Measurements from ENCODE around the gene RNF212B.

Gene RNF212B

GRCh38 chr14:23245282-23245681, 7.5 kb downstream of the RNF212B start:
- no peak for TF ChIP-seq CTCF (IDR thresholded peaks at IDR 0.05; ENCODE audit: low read depth, low read length)
- TF ChIP-seq MAX (IDR thresholded peaks at IDR 0.05; ENCODE audit: low read depth, low read length), result no peak
- TF ChIP-seq MYC (IDR thresholded peaks at IDR 0.05; ENCODE audit: low read depth, low read length), result no peak
- no peak for TF ChIP-seq POLR2A (IDR thresholded peaks at IDR 0.05; ENCODE audit: extremely low read depth, insufficient read length)
- DNase-seq (ENCODE audit: low read depth), result no peak
- no peak overlapping the region for H3K4me3 ChIP-seq (ENCODE audit: low read depth, low read length)

- no peak for DNase-seq (ENCODE audit: low read depth)
- TF ChIP-seq CTCF (IDR thresholded peaks at IDR 0.05; ENCODE audit: low read depth, low read length) (no peak), MAX (IDR thresholded peaks at IDR 0.05; ENCODE audit: low read depth, low read length) (no peak), POLR2A (IDR thresholded peaks at IDR 0.05; ENCODE audit: extremely low read depth, insufficient read length) (no peak)
- no peak overlapping the region for H3K4me3 ChIP-seq (ENCODE audit: low read depth, low read length)
These were observed 10.9 kb downstream of the RNF212B start for GRCh38 chr14:23248601-23249000.

GRCh38 chr14:23249824-23250223, 12.1 kb downstream of the RNF212B start:
- TF ChIP-seq CTCF (IDR thresholded peaks at IDR 0.05; ENCODE audit: low read depth, low read length) (no peak), MYC (IDR thresholded peaks at IDR 0.05; ENCODE audit: low read depth, low read length) (no peak)
- no peak for DNase-seq (ENCODE audit: low read depth)
- no peak overlapping the region for H3K4me3 ChIP-seq (ENCODE audit: low read depth, low read length)

GRCh38 chr14:23252006-23252405, 14.3 kb downstream of the RNF212B start:
- DNase-seq (ENCODE audit: low read depth), result no peak
- no peak for TF ChIP-seq MAX (IDR thresholded peaks at IDR 0.05; ENCODE audit: low read depth, low read length)
- TF ChIP-seq CTCF (IDR thresholded peaks at IDR 0.05; ENCODE audit: low read depth, low read length), result no peak
- TF ChIP-seq MYC (IDR thresholded peaks at IDR 0.05; ENCODE audit: low read depth, low read length), result no peak
- no peak for TF ChIP-seq POLR2A (IDR thresholded peaks at IDR 0.05; ENCODE audit: extremely low read depth, insufficient read length)
- H3K4me3 ChIP-seq (ENCODE audit: low read depth, low read length), result no peak overlapping the region

GRCh38 chr14:23252420-23253333, 14.9 kb downstream of the RNF212B start:
- no peak overlapping the region for H3K4me3 ChIP-seq (ENCODE audit: low read depth, low read length)
- TF ChIP-seq POLR2A (IDR thresholded peaks at IDR 0.05; ENCODE audit: extremely low read depth, insufficient read length) (no peak), MYC (IDR thresholded peaks at IDR 0.05; ENCODE audit: low read depth, low read length) (no peak), MAX (IDR thresholded peaks at IDR 0.05; ENCODE audit: low read depth, low read length) (no peak), CTCF (IDR thresholded peaks at IDR 0.05; ENCODE audit: low read depth, low read length) (no peak)
- no peak for DNase-seq (ENCODE audit: low read depth)
